HepG2 (cell line): Measurements from ENCODE around the gene ARHGAP45. TPM values are rescaled to one million over a fixed set of nuclear protein-coding genes. Genes with fewer than 3 reads are reported as not detected.

Experiments
- DMAP1 ChIP-seq: IDR thresholded peaks from 2 replicates; pipeline ENCODE4 v1.6.1; 2016
- ELF1 ChIP-seq: sonication (generic); formaldehyde crosslinking; IDR thresholded peaks from 2 replicates; pipeline ENCODE4 v1.4.0; 2020; ENCODE audit warnings: missing genetic modification reagents
- ETV5 ChIP-seq: IDR thresholded peaks from 2 replicates; pipeline ENCODE4 v1.6.1; 2018; ENCODE audit warnings: missing biosample characterization, missing genetic modification reagents, inconsistent platforms, borderline replicate concordance
- HDAC1 ChIP-seq: sonication (generic); formaldehyde crosslinking; IDR thresholded peaks from 2 replicates; pipeline ENCODE4 v1.5.1; 2020; ENCODE audit warnings: mild to moderate bottlenecking, missing genetic modification reagents
- NRL ChIP-seq: sonication (generic); formaldehyde crosslinking; IDR thresholded peaks from 2 replicates; pipeline ENCODE4 v1.5.0; 2020; ENCODE audit warnings: missing genetic modification reagents, mild to moderate bottlenecking, moderate library complexity, borderline replicate concordance
- RBFOX2 ChIP-seq: fragments of 200-400 bp; formaldehyde crosslinking; IDR thresholded peaks from 2 replicates; pipeline ENCODE4 v1.6.1; 2017; ENCODE audit warnings: low read depth, mild to moderate bottlenecking, low read length
- SIX4 ChIP-seq: sonication (generic); formaldehyde crosslinking; IDR thresholded peaks from 2 replicates; pipeline ENCODE4 v1.4.0; 2020; ENCODE audit warnings: missing genetic modification reagents
- SRF ChIP-seq: IDR thresholded peaks from 2 replicates; pipeline ENCODE4 v1.6.1; 2011; ENCODE audit warnings: mild to moderate bottlenecking, low read depth, low read length, moderate library complexity
- TARDBP ChIP-seq: sonication (generic); formaldehyde crosslinking; IDR thresholded peaks from 2 replicates; pipeline ENCODE4 v1.8.0; 2022; ENCODE audit warnings: mild to moderate bottlenecking, missing genetic modification reagents
- THAP11 ChIP-seq: IDR thresholded peaks from 2 replicates; pipeline ENCODE4 v1.6.1; 2016; ENCODE audit warnings: missing biosample characterization, missing genetic modification reagents
- ZBTB38 ChIP-seq: sonication (generic); formaldehyde crosslinking; IDR thresholded peaks from 2 replicates; pipeline ENCODE4 v1.5.1; 2020; ENCODE audit warnings: mild to moderate bottlenecking, missing genetic modification reagents
- ZFP37 ChIP-seq: sonication (generic); formaldehyde crosslinking; IDR thresholded peaks from 2 replicates; pipeline ENCODE4 v1.4.0; 2020; ENCODE audit warnings: missing genetic modification reagents, borderline replicate concordance
- ZFY ChIP-seq: sonication (generic); formaldehyde crosslinking; IDR thresholded peaks from 2 replicates; pipeline ENCODE4 v1.4.0; 2020; ENCODE audit warnings: missing genetic modification reagents
- ZNF430 ChIP-seq: sonication (generic); formaldehyde crosslinking; IDR thresholded peaks from 2 replicates; pipeline ENCODE4 v1.9.0; 2021; ENCODE audit warnings: mild to moderate bottlenecking, missing genetic modification reagents
- polyA plus RNA-seq, 8 experiments: library from polyadenylated mRNA; depleted of rRNA in 3 of 8; stranded (reverse) in 7 of 8; unstranded in 1 of 8; fragments of >200 nt; fragmentation: Illumina TruSeq in 4 of 8; extraction: Trizol in 4 of 8; gene quantifications; 2 replicates each; pipeline versions ENCODE4 v1.2.1 to v1.2.3, GENCODE V29; 2011 to 2016; ENCODE audit warnings: low read depth in 4 of 8, missing spikeins in 1 of 8, mixed read lengths in 1 of 8; ENCODE audit not compliant: insufficient read depth in 1 of 8
- total RNA-seq, 5 experiments: library from RNA; depleted of rRNA; stranded (reverse); fragments of >200 nt; fragmentation: Illumina TruSeq; extraction: Trizol; gene quantifications; 2 replicates each; pipeline ENCODE4 v1.2.3, GENCODE V29; 2016; ENCODE audit warnings: low read depth in 1 of 5
- TF ChIP-seq, protein P1 (sequence below): sonication (generic); formaldehyde crosslinking; IDR thresholded peaks from 2 replicates; pipeline ENCODE4 v1.4.0; 2020; ENCODE audit warnings: missing genetic modification reagents
- TF ChIP-seq, protein P2 (sequence below): sonication (generic); formaldehyde crosslinking; IDR thresholded peaks from 2 replicates; pipeline ENCODE4 v1.4.0; 2020; ENCODE audit warnings: low read depth, missing genetic modification reagents
- TF ChIP-seq, protein P3 (sequence below): sonication (generic); IDR thresholded peaks from 2 replicates; pipeline ENCODE4 v1.6.1; 2016; ENCODE audit warnings: low read depth, borderline replicate concordance
- TF ChIP-seq, protein P4 (sequence below): IDR thresholded peaks from 2 replicates; pipeline ENCODE4 v1.6.1; 2016; ENCODE audit warnings: mild to moderate bottlenecking

Gene ARHGAP45
- total and polyA plus RNA-seq, 2 of the 13 experiments (the other 11 are each of a cell fraction or from before 2014, with no cell fraction given): 0.84 to 32.0 TPM

DNA sequence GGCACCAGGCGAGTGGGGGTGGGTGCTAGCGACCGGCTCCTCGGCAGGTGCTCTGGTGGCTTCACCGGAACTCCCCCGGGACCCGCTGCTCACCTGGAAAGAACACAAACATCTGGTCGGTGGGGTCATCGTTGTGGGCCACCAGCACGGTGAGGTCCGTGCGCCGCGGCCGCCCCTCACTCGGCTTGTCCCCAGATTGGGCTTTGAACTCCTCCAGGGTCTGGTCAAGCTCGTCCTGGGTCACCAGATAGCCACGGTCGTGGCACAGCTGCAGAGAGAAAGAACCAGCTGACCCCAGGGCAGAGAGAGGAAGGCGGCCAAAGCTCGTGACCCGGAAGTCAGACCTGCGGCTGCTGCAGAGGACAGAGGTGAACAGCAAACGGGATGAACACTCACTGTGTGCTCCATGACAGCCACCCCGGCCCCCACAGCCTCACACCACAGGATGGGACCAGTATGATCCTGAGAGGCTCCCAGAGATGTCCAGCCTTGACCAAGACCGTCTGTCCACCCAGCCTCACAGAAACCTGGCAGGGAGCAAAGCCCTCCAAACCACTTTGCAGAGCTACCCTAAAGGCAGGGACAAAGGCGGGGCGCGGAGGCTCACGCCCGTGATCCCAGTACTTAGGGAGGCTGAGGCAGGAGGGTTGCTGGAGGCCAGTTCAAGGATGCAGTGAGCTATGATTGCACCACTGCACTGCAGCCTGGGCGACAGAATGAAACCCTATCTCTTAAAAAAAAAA is 27.0 kb downstream of the ARHGAP45 start (continued):
- TF ChIP-seq ZFP37 (CRISPR knock-in tag) (0 out of 2 replicates have a peak, but pooled peaks have one; percentile 64), ELF1 (peak; percentile 86), ZBTB38 (CRISPR knock-in tag) (0 out of 2 replicates have a peak, but pooled peaks have one; percentile 27), RBFOX2 (0 out of 2 replicates have a peak, but pooled peaks have one; percentile 24), SRF (no peak), ZNF430 (CRISPR knock-in tag) (no peak), DMAP1 (no peak), SIX4 (CRISPR knock-in tag) (no peak), ZFY (CRISPR knock-in tag) (0 out of 2 replicates have a peak, but pooled peaks have one; percentile 30), TARDBP (CRISPR knock-in tag) (0 out of 2 replicates have a peak, but pooled peaks have one; percentile 28), HDAC1 (peak; percentile 48), THAP11 (CRISPR knock-in tag) (0 out of 2 replicates have a peak, but pooled peaks have one; percentile 20), NRL (CRISPR knock-in tag) (0 out of 2 replicates have a peak, but pooled peaks have one; percentile 30), ETV5 (CRISPR knock-in tag) (peak; percentile 29; the same call in 1 of the 2 replicates)
- TF ChIP-seq, protein P1, sequence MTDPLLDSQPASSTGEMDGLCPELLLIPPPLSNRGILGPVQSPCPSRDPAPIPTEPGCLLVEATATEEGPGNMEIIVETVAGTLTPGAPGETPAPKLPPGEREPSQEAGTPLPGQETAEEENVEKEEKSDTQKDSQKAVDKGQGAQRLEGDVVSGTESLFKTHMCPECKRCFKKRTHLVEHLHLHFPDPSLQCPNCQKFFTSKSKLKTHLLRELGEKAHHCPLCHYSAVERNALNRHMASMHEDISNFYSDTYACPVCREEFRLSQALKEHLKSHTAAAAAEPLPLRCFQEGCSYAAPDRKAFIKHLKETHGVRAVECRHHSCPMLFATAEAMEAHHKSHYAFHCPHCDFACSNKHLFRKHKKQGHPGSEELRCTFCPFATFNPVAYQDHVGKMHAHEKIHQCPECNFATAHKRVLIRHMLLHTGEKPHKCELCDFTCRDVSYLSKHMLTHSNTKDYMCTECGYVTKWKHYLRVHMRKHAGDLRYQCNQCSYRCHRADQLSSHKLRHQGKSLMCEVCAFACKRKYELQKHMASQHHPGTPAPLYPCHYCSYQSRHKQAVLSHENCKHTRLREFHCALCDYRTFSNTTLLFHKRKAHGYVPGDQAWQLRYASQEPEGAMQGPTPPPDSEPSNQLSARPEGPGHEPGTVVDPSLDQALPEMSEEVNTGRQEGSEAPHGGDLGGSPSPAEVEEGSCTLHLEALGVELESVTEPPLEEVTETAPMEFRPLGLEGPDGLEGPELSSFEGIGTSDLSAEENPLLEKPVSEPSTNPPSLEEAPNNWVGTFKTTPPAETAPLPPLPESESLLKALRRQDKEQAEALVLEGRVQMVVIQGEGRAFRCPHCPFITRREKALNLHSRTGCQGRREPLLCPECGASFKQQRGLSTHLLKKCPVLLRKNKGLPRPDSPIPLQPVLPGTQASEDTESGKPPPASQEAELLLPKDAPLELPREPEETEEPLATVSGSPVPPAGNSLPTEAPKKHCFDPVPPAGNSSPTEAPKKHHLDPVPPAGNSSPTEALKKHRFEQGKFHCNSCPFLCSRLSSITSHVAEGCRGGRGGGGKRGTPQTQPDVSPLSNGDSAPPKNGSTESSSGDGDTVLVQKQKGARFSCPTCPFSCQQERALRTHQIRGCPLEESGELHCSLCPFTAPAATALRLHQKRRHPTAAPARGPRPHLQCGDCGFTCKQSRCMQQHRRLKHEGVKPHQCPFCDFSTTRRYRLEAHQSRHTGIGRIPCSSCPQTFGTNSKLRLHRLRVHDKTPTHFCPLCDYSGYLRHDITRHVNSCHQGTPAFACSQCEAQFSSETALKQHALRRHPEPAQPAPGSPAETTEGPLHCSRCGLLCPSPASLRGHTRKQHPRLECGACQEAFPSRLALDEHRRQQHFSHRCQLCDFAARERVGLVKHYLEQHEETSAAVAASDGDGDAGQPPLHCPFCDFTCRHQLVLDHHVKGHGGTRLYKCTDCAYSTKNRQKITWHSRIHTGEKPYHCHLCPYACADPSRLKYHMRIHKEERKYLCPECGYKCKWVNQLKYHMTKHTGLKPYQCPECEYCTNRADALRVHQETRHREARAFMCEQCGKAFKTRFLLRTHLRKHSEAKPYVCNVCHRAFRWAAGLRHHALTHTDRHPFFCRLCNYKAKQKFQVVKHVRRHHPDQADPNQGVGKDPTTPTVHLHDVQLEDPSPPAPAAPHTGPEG (CRISPR knock-in tag): no peak
- TF ChIP-seq, protein P2, sequence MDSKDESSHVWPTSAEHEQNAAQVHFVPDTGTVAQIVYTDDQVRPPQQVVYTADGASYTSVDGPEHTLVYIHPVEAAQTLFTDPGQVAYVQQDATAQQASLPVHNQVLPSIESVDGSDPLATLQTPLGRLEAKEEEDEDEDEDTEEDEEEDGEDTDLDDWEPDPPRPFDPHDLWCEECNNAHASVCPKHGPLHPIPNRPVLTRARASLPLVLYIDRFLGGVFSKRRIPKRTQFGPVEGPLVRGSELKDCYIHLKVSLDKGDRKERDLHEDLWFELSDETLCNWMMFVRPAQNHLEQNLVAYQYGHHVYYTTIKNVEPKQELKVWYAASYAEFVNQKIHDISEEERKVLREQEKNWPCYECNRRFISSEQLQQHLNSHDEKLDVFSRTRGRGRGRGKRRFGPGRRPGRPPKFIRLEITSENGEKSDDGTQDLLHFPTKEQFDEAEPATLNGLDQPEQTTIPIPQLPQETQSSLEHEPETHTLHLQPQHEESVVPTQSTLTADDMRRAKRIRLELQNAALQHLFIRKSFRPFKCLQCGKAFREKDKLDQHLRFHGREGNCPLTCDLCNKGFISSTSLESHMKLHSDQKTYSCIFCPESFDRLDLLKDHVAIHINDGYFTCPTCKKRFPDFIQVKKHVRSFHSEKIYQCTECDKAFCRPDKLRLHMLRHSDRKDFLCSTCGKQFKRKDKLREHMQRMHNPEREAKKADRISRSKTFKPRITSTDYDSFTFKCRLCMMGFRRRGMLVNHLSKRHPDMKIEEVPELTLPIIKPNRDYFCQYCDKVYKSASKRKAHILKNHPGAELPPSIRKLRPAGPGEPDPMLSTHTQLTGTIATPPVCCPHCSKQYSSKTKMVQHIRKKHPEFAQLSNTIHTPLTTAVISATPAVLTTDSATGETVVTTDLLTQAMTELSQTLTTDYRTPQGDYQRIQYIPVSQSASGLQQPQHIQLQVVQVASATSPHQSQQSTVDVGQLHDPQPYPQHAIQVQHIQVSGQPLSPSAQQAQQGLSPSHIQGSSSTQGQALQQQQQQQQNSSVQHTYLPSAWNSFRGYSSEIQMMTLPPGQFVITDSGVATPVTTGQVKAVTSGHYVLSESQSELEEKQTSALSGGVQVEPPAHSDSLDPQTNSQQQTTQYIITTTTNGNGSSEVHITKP (CRISPR knock-in tag): 0 out of 2 replicates have a peak, but pooled peaks have one; percentile 10
- TF ChIP-seq, protein P3, sequence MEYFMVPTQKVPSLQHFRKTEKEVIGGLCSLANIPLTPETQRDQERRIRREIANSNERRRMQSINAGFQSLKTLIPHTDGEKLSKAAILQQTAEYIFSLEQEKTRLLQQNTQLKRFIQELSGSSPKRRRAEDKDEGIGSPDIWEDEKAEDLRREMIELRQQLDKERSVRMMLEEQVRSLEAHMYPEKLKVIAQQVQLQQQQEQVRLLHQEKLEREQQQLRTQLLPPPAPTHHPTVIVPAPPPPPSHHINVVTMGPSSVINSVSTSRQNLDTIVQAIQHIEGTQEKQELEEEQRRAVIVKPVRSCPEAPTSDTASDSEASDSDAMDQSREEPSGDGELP: peak; percentile 73; the same call in 1 of the 2 replicates
- TF ChIP-seq, protein P4, sequence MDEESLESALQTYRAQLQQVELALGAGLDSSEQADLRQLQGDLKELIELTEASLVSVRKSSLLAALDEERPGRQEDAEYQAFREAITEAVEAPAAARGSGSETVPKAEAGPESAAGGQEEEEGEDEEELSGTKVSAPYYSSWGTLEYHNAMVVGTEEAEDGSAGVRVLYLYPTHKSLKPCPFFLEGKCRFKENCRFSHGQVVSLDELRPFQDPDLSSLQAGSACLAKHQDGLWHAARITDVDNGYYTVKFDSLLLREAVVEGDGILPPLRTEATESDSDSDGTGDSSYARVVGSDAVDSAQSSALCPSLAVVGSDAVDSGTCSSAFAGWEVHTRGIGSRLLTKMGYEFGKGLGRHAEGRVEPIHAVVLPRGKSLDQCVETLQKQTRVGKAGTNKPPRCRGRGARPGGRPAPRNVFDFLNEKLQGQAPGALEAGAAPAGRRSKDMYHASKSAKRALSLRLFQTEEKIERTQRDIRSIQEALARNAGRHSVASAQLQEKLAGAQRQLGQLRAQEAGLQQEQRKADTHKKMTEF: peak; percentile 44; the same call in 1 of the 2 replicates
